HCT116 (cell line): Measurements from ENCODE around the gene SLC25A21.

ENCODE experiments used
- CEBPB ChIP-seq: IDR thresholded peaks from 2 replicates; pipeline ENCODE4 v1.6.1; 2012; ENCODE audit warnings: low read depth
- EZH2 ChIP-seq: fragments of 200-600 bp; sonication (generic); IDR thresholded peaks from 2 replicates; pipeline ENCODE4 v1.6.1; 2017; ENCODE audit warnings: antibody characterized with exemption, mixed run types
- JUND ChIP-seq: IDR thresholded peaks from 2 replicates; pipeline ENCODE4 v1.6.1; 2012
- POLR2A ChIP-seq: IDR thresholded peaks from 2 replicates; pipeline ENCODE4 v1.7.0; 2011; ENCODE audit warnings: borderline replicate concordance; ENCODE audit not compliant: insufficient read depth, insufficient read length; ENCODE audit errors: extremely low read depth
- POLR2AphosphoS5 ChIP-seq: IDR thresholded peaks from 2 replicates; pipeline ENCODE4 v1.6.1; 2011; ENCODE audit warnings: mild to moderate bottlenecking, low read depth, low read length, moderate library complexity
- RAD21 ChIP-seq: IDR thresholded peaks from 2 replicates; pipeline ENCODE4 v1.6.1; 2012; ENCODE audit warnings: low read depth, mild to moderate bottlenecking
- SRF ChIP-seq: IDR thresholded peaks from 2 replicates; pipeline ENCODE4 v1.6.1; 2012; ENCODE audit warnings: low read depth
- YY1 ChIP-seq: IDR thresholded peaks from 2 replicates; pipeline ENCODE4 v1.6.1; 2011; ENCODE audit warnings: low read length, low read depth, moderate library complexity, mild to moderate bottlenecking; ENCODE audit not compliant: insufficient replicate concordance; ENCODE audit errors: extremely low read depth
- ZFX ChIP-seq: fragments of 450-650 bp; IDR thresholded peaks from 2 replicates; pipeline ENCODE4 v1.6.1; 2017
- ZNF274 ChIP-seq: fragments of 200-500 bp; sonication (Bioruptor generic); IDR thresholded peaks from 2 replicates; pipeline ENCODE4 v1.6.1; 2014; ENCODE audit warnings: mild to moderate bottlenecking, low read depth, low read length, inconsistent platforms
- TF ChIP-seq, protein P1 (sequence below), 3 experiments: fragments of 200-600 bp in 1 of 3; sonication (generic) in 1 of 3; IDR thresholded peaks in 2 of 3; conservative IDR thresholded peaks in 1 of 3; 2 replicates each; pipeline ENCODE4 v1.5.1; 2012 to 2017; ENCODE audit warnings: low read depth in 2 of 3, low read length in 2 of 3, antibody characterized with exemption in 1 of 3, borderline replicate concordance in 1 of 3, control low read depth in 1 of 3, mild to moderate bottlenecking in 1 of 3, mixed read lengths in 1 of 3, mixed run types in 1 of 3, moderate library complexity in 1 of 3; ENCODE audit not compliant: insufficient read depth in 1 of 3
- TF ChIP-seq, protein P2 (sequence below): IDR thresholded peaks from 2 replicates; pipeline ENCODE4 v1.6.1; 2012; ENCODE audit warnings: low read depth
- TF ChIP-seq, protein P3 (sequence below): IDR thresholded peaks from 2 replicates; pipeline ENCODE4 v1.6.1; 2012

DNA sequence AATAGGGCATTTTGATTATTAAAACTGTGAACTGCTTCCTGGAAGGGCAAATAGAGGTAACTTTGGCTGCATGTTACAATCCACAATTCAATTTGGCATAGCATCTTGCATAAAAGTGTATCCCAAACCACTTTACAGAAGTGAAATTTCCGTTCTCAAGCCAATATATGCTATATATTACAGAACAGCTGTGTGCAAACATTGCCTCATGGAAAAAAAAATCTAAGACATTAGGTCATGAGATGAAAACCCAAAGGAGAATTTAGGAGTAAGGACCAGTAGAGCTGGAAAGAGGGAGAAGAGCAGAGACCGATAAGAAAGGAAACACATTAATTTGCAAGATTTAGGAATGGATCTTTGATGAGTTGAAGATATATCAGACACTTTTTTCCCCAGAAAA, 271.6 kb downstream of the SLC25A21 start:
- TF ChIP-seq, protein P1, sequence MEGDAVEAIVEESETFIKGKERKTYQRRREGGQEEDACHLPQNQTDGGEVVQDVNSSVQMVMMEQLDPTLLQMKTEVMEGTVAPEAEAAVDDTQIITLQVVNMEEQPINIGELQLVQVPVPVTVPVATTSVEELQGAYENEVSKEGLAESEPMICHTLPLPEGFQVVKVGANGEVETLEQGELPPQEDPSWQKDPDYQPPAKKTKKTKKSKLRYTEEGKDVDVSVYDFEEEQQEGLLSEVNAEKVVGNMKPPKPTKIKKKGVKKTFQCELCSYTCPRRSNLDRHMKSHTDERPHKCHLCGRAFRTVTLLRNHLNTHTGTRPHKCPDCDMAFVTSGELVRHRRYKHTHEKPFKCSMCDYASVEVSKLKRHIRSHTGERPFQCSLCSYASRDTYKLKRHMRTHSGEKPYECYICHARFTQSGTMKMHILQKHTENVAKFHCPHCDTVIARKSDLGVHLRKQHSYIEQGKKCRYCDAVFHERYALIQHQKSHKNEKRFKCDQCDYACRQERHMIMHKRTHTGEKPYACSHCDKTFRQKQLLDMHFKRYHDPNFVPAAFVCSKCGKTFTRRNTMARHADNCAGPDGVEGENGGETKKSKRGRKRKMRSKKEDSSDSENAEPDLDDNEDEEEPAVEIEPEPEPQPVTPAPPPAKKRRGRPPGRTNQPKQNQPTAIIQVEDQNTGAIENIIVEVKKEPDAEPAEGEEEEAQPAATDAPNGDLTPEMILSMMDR (IDR thresholded peaks at IDR 0.05 in 2 of 3, conservative IDR thresholded peaks at IDR 0.05 in 1 of 3; ENCODE audit: borderline replicate concordance in 1 of 3, insufficient read depth in 1 of 3, low read depth in 2 of 3, low read length in 2 of 3), result no peak
- TF ChIP-seq ZFX (no peak), POLR2A (no peak), YY1 (no peak), JUND (no peak), POLR2AphosphoS5 (no peak), RAD21 (no peak), EZH2 (no peak), CEBPB (no peak), ZNF274 (no peak), SRF (no peak)
- TF ChIP-seq, protein P2, sequence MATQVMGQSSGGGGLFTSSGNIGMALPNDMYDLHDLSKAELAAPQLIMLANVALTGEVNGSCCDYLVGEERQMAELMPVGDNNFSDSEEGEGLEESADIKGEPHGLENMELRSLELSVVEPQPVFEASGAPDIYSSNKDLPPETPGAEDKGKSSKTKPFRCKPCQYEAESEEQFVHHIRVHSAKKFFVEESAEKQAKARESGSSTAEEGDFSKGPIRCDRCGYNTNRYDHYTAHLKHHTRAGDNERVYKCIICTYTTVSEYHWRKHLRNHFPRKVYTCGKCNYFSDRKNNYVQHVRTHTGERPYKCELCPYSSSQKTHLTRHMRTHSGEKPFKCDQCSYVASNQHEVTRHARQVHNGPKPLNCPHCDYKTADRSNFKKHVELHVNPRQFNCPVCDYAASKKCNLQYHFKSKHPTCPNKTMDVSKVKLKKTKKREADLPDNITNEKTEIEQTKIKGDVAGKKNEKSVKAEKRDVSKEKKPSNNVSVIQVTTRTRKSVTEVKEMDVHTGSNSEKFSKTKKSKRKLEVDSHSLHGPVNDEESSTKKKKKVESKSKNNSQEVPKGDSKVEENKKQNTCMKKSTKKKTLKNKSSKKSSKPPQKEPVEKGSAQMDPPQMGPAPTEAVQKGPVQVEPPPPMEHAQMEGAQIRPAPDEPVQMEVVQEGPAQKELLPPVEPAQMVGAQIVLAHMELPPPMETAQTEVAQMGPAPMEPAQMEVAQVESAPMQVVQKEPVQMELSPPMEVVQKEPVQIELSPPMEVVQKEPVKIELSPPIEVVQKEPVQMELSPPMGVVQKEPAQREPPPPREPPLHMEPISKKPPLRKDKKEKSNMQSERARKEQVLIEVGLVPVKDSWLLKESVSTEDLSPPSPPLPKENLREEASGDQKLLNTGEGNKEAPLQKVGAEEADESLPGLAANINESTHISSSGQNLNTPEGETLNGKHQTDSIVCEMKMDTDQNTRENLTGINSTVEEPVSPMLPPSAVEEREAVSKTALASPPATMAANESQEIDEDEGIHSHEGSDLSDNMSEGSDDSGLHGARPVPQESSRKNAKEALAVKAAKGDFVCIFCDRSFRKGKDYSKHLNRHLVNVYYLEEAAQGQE, result no peak
- TF ChIP-seq, protein P3, sequence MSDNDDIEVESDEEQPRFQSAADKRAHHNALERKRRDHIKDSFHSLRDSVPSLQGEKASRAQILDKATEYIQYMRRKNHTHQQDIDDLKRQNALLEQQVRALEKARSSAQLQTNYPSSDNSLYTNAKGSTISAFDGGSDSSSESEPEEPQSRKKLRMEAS, result no peak
